ENCODE data around the gene TCHP. TPM values are rescaled to one million over a fixed set of nuclear protein-coding genes. Genes with fewer than 3 reads are reported as not detected.

TCHP gene
- total and polyA plus RNA-seq, 2 of the 13 experiments (the other 11 are each of a cell fraction or from before 2014, with no cell fraction given): 6.7 to 12.2 TPM

DNA sequence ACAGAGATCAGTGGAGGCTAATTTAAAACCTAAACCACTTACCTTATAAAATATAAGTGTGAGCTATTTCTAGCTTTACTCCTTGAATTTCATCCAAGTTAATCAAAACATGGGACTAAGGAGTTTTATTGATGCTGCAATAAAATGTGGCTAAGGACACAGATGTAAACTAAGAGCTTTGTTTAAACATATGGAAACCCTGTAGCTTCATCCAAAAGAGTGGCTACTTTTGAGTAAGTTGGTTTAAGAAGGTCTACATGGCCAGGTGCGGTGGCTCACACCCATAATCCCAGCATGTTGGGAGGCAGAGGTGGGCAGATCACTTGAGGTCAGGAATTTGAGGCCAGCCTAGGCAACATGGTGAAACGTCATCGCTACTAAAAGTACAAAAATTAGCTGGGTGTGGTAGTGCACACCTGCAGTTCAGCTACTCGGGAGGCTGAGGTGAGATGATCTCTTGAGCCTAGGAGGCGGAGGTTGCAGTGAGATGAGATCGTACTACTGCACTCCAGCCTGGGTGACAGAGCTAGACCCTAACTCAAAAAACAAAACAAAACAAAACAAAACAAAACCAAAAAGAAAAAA is 40.4 kb downstream of the TCHP start (continued):
- TF ChIP-seq ZNF432 (CRISPR knock-in tag; IDR thresholded peaks at IDR 0.05; ENCODE audit: borderline replicate concordance) (no peak), KDM4B (CRISPR knock-in tag; IDR thresholded peaks at IDR 0.05) (no peak), ZNF75D (CRISPR knock-in tag; IDR thresholded peaks at IDR 0.05; ENCODE audit: borderline replicate concordance) (no peak)

DNA sequence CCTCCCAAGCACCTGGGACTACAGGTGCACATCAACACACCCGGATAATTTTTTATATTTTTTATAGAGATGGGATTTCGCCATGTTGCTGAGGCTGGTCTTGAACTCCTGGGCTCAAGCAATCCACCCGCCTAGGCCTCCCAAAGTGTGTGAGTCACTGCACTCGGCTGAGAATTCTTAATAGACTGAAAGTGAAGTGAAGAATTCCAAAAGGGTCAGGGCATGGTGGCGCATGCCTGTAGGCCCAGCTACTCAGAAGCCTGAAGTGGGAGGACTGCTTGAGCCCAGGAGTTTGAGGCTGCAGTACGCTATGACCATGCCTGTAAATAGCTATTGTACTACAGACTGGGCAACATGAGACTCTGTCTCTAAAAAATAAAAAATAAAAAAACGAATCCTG is 43.7 kb downstream of the TCHP start:
- ATAC-seq: no peak
- TF ChIP-seq ZNF142 (CRISPR knock-in tag; IDR thresholded peaks at IDR 0.05) (no peak), ZSCAN25 (CRISPR knock-in tag; IDR thresholded peaks at IDR 0.05) (no peak), ZNF33A (CRISPR knock-in tag; IDR thresholded peaks at IDR 0.05; ENCODE audit: borderline replicate concordance) (no peak), ISL2 (CRISPR knock-in tag; IDR thresholded peaks at IDR 0.05) (no peak), MXD4 (CRISPR knock-in tag; IDR thresholded peaks at IDR 0.05) (no peak)
- WGBS (ENCODE audit: low lambda C conversion rate): 99% methylated on average over 7 of the region's 7 CpGs
- Histone ChIP-seq H3K36me3 (replicated peaks in 1 of 2; ENCODE audit: control insufficient read depth in 1 of 2, insufficient read depth in 2 of 2, low read length in 2 of 2) (peaks cover 3 to 17% of the 10 kb centered on the region in 2 experiments), H3K4me3 (replicated peaks in 1 of 3; ENCODE audit: insufficient read depth in 1 of 3, low read depth in 2 of 3, low read length in 3 of 3) (no peak overlapping the region), H3K9ac (ENCODE audit: insufficient read depth, low read depth, low read length) (no peak overlapping the region), H3K4me2 (ENCODE audit: low read depth, low read length) (no peak overlapping the region), H3K27me3 (ENCODE audit: control insufficient read depth in 1 of 2, insufficient read depth in 2 of 2, low read length in 2 of 2) (no peaks in the 10 kb centered on the region), H4K20me1 (ENCODE audit: insufficient read depth, low read length) (no peaks in the 10 kb centered on the region), H3K4me1 (ENCODE audit: insufficient read depth, low read length) (peaks cover 59% of the 10 kb centered on the region), H3K27ac (ENCODE audit: extremely low read length, insufficient read depth, low read length) (no peak overlapping the region), H3K9me3 (ENCODE audit: low read length) (no peaks in the 10 kb centered on the region), H2AFZ (ENCODE audit: low read length) (no peak overlapping the region), H3K79me2 (ENCODE audit: insufficient read depth, low read length) (no peaks in the 10 kb centered on the region)
- no peak for DNase-seq (ENCODE audit: low spot score)
- in situ Hi-C loops (cut with HindIII; ENCODE audit: extremely low pct_ligation_motif_present, low pct_unique_long_range_greater_than_20kb) (no loop called here), intact Hi-C loops (cut with micrococcal nuclease; ENCODE audit: unreplicated experiment) (no loop called here)
- ChIA-PET CTCF (ENCODE audit: low intra/inter-chr PET ratio, low total read pairs) (no interaction called here), POLR2A (no interaction called here)
- no peak for FAIRE-seq
- BruUV-seq (replicated peaks): no TSS peak

All from HepG2 (cell line).